Embryonic facial prominence (tissue), 1 donor: Measurements from ENCODE around the gene CACNA1I.

ENCODE experiments used
- DNase-seq: peaks from one replicate; pipeline ENCODE4 v3.0.0-alpha.2; 2016; ENCODE audit errors: extremely low spot score

CACNA1I gene

GRCh38 chr22:39648630-39648950 lies 78.0 kb downstream of the CACNA1I start:
- no peak for DNase-seq

- no peak for DNase-seq
Observed at GRCh38 chr22:39649500-39650089, 79.0 kb downstream of the CACNA1I start.

GRCh38 chr22:39651053-39651996 lies 80.8 kb downstream of the CACNA1I start:
- no peak for DNase-seq

GRCh38 chr22:39652990-39653786 lies 82.6 kb downstream of the CACNA1I start:
- no peak for DNase-seq

GRCh38 chr22:39653787-39654077 lies 83.2 kb downstream of the CACNA1I start:
- DNase-seq, result no peak

GRCh38 chr22:39654131-39654926 lies 83.8 kb downstream of the CACNA1I start:
- DNase-seq, result no peak

- no peak for DNase-seq
Observed at GRCh38 chr22:39655004-39655579, 84.5 kb downstream of the CACNA1I start.

GRCh38 chr22:39655831-39656230 lies 85.3 kb downstream of the CACNA1I start:
- DNase-seq, result no peak

- no peak for DNase-seq
Observed at GRCh38 chr22:39656495-39657490, 86.2 kb downstream of the CACNA1I start.

- no peak for DNase-seq
Observed at GRCh38 chr22:39658367-39658766, 87.8 kb downstream of the CACNA1I start.

GRCh38 chr22:39658806-39659463 lies 88.4 kb downstream of the CACNA1I start:
- DNase-seq, result no peak

GRCh38 chr22:39661501-39661841 lies 90.9 kb downstream of the CACNA1I start:
- no peak for DNase-seq

- DNase-seq, result no peak
Observed at GRCh38 chr22:39661842-39662685, 91.5 kb downstream of the CACNA1I start.

GRCh38 chr22:39662686-39663052 lies 92.1 kb downstream of the CACNA1I start:
- no peak for DNase-seq

GRCh38 chr22:39663751-39664150 lies 93.2 kb downstream of the CACNA1I start:
- no peak for DNase-seq

GRCh38 chr22:39664485-39665200 lies 94.1 kb downstream of the CACNA1I start:
- DNase-seq, result no peak

GRCh38 chr22:39665229-39665628 lies 94.7 kb downstream of the CACNA1I start:
- no peak for DNase-seq
